T-helper 2 cell treated with Interferon-gamma antibody and Interleukin-4, amounts not matched to agents 5 μg/mL and 100 μg/mL, for 36 hours (primary cell): Measurements from ENCODE around the gene SMYD3.

Experiments used
- DNase-seq: peaks from one replicate; pipeline ENCODE4 v3.0.0; 2021; ENCODE audit warnings: low spot score
- H3K27ac Mint-ChIP-seq: one replicate; pipeline ENCODE4 v1.8.0; 2021; ENCODE audit warnings: mild to moderate bottlenecking, mixed read lengths
- H3K27me3 Mint-ChIP-seq: one replicate; pipeline ENCODE4 v1.8.0; 2021; ENCODE audit warnings: low read depth, mixed read lengths
- H3K36me3 Mint-ChIP-seq: one replicate; pipeline ENCODE4 v1.8.0; 2021; ENCODE audit warnings: low read depth, mixed read lengths
- H3K4me1 Mint-ChIP-seq: one replicate; pipeline ENCODE4 v1.8.0; 2021; ENCODE audit warnings: low read depth, mixed read lengths
- H3K4me3 Mint-ChIP-seq: one replicate; pipeline ENCODE4 v1.8.0; 2022; ENCODE audit warnings: mild to moderate bottlenecking, moderate library complexity, mixed read lengths
- H3K9me3 Mint-ChIP-seq: one replicate; pipeline ENCODE4 v1.8.0; 2021; ENCODE audit warnings: mixed read lengths

Gene SMYD3

DNA sequence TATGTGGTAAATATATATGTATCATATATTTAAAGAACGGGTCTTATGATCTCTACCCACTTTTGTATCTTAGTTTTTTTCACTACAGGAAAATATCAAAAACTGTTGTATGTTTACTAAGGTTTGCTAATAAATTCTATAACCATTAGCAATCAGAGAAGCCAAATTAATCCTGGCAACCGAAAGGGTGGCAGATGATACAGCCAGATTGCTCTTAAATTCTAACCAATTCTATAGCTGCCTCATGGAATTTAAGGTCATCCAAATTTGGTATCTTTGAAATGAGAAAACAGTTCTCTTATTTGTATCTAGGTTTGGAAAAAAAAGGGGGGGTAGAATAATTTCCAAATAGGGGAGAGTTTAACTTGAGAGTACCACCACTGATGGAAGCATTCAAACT is 591.2 kb downstream of the SMYD3 start:
- Mint-ChIP-seq H3K27ac (no peak overlapping the region), H3K4me1 (no peaks in the 10 kb centered on the region), H3K27me3 (no peaks in the 10 kb centered on the region), H3K4me3 (no peak overlapping the region), H3K36me3 (no peaks in the 10 kb centered on the region), H3K9me3 (peaks cover 5% of the 10 kb centered on the region)
- DNase-seq = no peak

GRCh38 chr1:245915406-245915805 is 591.7 kb downstream of the SMYD3 start:
- Mint-ChIP-seq H3K27me3 (no peaks in the 10 kb centered on the region), H3K27ac (no peak overlapping the region), H3K9me3 (peaks cover 5% of the 10 kb centered on the region), H3K4me3 (no peak overlapping the region), H3K4me1 (no peaks in the 10 kb centered on the region), H3K36me3 (no peaks in the 10 kb centered on the region)
- no peak for DNase-seq

DNA sequence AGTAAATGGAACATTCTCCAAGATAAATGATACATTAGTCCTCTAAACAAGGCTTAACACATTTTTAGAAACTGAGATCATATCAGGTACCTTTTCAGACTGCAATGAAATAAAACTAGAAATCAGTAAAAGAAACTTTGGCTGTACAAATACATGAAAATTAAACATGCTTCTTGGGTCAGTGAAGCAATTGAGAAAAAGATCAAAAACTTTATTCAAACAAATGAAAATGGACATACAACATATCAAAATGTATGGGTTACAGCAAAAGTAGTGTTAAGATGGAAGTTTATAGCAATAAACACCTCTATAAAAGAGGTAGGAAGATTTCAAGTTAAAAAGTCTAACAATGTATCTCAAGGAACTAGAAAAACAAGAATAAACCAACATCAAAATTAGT is 598.5 kb downstream of the SMYD3 start:
- H3K4me1 Mint-ChIP-seq = no peaks in the 10 kb centered on the region
- H3K27me3 Mint-ChIP-seq = no peaks in the 10 kb centered on the region
- no peak for DNase-seq
- H3K36me3 Mint-ChIP-seq = no peaks in the 10 kb centered on the region
- H3K27ac Mint-ChIP-seq = no peak overlapping the region
- no peak overlapping the region for H3K4me3 Mint-ChIP-seq
- no peaks in the 10 kb centered on the region for H3K9me3 Mint-ChIP-seq

GRCh38 chr1:245906207-245906606 is 600.9 kb downstream of the SMYD3 start:
- no peak for DNase-seq
- Mint-ChIP-seq H3K27me3 (no peaks in the 10 kb centered on the region), H3K4me3 (no peak overlapping the region), H3K36me3 (peaks cover 1% of the 10 kb centered on the region), H3K27ac (no peak overlapping the region), H3K9me3 (no peaks in the 10 kb centered on the region), H3K4me1 (no peaks in the 10 kb centered on the region)

GRCh38 chr1:245903851-245904250 is 603.2 kb downstream of the SMYD3 start:
- Mint-ChIP-seq H3K9me3 (no peaks in the 10 kb centered on the region), H3K4me3 (no peak overlapping the region), H3K36me3 (peaks cover 1% of the 10 kb centered on the region), H3K27ac (no peak overlapping the region), H3K27me3 (no peaks in the 10 kb centered on the region), H3K4me1 (no peaks in the 10 kb centered on the region)
- DNase-seq = no peak

GRCh38 chr1:245901565-245901964 is 605.5 kb downstream of the SMYD3 start:
- DNase-seq = no peak
- no peak overlapping the region for H3K4me3 Mint-ChIP-seq
- H3K27me3 Mint-ChIP-seq = no peaks in the 10 kb centered on the region

DNA sequence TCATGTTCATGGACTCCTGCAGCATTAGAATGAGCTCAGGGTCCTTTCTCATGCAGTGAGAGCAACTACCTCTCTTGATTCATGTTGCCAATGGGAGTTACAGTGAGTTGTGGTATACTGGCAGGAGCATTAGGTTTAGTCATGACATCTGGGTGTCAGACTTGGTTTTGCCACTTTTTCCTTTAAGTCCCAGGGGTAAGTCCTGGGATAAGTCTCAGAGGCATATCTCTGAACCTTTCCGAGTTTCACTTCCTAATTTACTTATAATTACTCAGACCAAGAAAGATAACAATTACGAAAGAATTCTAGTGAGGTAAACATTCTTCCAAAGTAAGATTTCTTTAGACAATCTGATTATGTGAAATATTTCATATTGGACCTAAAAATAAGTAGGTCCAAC is 606.0 kb downstream of the SMYD3 start:
- Mint-ChIP-seq H3K4me3 (no peak overlapping the region), H3K36me3 (peaks cover 1% of the 10 kb centered on the region), H3K27me3 (no peaks in the 10 kb centered on the region), H3K4me1 (no peaks in the 10 kb centered on the region), H3K9me3 (no peaks in the 10 kb centered on the region), H3K27ac (no peak overlapping the region)
- DNase-seq = no peak

More at GRCh38 chr1:245901565-245901964, 605.5 kb downstream of the SMYD3 start:
- no peaks in the 10 kb centered on the region for H3K4me1 Mint-ChIP-seq
- H3K36me3 Mint-ChIP-seq = peaks cover 1% of the 10 kb centered on the region
- no peak overlapping the region for H3K27ac Mint-ChIP-seq
- no peaks in the 10 kb centered on the region for H3K9me3 Mint-ChIP-seq

DNA sequence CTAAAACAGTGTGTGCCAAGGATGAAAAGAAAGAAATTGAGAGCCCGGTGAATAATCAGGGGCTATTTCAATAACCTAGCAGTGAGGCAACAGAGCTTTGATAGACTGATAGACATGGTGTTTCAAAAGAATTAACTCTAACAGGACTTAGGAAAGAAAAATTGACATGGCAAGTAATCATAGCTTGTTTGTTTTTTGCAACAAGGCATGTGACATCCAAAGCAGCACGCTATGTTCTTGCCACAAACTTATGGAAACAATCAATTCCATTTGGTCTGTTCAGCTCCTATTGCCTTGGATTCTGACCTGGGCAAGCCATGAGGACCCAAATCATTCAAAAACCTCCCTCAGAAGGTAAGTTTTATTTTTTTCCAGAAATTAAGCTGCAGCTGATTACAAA is 608.5 kb downstream of the SMYD3 start:
- Mint-ChIP-seq H3K27me3 (no peaks in the 10 kb centered on the region), H3K4me1 (no peaks in the 10 kb centered on the region), H3K27ac (no peak overlapping the region), H3K36me3 (peaks cover 1% of the 10 kb centered on the region), H3K4me3 (no peak overlapping the region), H3K9me3 (peaks cover 3% of the 10 kb centered on the region)
- no peak for DNase-seq

DNA sequence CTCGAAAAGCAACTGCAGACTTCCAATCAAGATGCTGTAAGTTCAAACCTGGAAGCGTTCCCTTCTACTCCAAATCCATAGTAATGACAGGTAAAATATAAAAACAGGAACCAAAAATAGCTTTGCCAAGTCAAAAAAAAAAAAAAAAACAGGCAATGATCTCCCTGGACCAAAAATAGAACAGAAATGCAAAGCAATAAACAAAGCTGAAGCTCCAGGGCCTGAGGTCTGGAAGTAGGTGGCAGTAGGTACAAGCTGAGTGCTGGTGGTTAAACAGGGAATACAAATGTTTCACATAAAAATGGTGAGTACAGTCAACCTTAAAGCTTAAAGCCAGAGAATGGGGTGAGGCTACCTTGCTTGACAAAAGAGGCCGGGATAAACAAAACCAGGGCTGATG is 610.8 kb downstream of the SMYD3 start:
- no peak overlapping the region for H3K4me3 Mint-ChIP-seq
- no peaks in the 10 kb centered on the region for H3K36me3 Mint-ChIP-seq
- H3K9me3 Mint-ChIP-seq = peaks cover 14% of the 10 kb centered on the region
- H3K27me3 Mint-ChIP-seq = no peaks in the 10 kb centered on the region
- H3K4me1 Mint-ChIP-seq = no peaks in the 10 kb centered on the region
- DNase-seq = no peak
- H3K27ac Mint-ChIP-seq = no peak overlapping the region

DNA sequence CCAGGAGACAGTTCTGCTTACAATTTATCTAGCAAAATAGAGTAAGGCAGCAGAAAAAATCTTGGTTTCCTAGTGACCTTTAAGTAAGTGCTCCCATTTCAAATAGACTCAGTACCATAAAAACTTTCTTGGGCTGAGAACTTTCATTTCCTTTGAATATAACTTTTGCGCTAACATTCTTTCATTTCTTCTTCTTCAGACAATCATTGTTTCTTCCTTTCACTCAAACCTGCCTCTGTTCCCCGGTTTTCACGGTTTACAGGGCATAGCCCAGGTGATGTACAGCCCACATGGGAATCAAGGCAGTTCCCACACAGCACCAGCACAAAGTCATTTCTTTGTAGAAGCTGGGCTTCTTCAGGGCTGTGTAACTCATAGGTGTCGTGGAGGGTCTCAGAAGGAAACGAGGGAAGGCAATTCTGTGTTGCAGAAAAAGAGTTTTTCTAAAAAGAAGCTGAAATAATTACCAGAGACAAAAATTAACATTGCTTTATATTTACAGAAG is 611.6 kb downstream of the SMYD3 start:
- no peaks in the 10 kb centered on the region for H3K4me1 Mint-ChIP-seq
- H3K27me3 Mint-ChIP-seq = no peaks in the 10 kb centered on the region
- H3K4me3 Mint-ChIP-seq = no peak overlapping the region
- no peaks in the 10 kb centered on the region for H3K36me3 Mint-ChIP-seq
- H3K9me3 Mint-ChIP-seq = peaks cover 14% of the 10 kb centered on the region
- DNase-seq = no peak
- H3K27ac Mint-ChIP-seq = no peak overlapping the region

- peaks cover 3% of the 10 kb centered on the region for H3K4me1 Mint-ChIP-seq
- H3K27ac Mint-ChIP-seq = no peak overlapping the region
- no peaks in the 10 kb centered on the region for H3K36me3 Mint-ChIP-seq
- H3K9me3 Mint-ChIP-seq = peaks cover 14% of the 10 kb centered on the region
- no peaks in the 10 kb centered on the region for H3K27me3 Mint-ChIP-seq
- no peak for DNase-seq
- H3K4me3 Mint-ChIP-seq = no peak overlapping the region
These were observed 612.2 kb downstream of the SMYD3 start for GRCh38 chr1:245894843-245895242.

GRCh38 chr1:245893025-245893424 is 614.1 kb downstream of the SMYD3 start:
- peaks cover 3% of the 10 kb centered on the region for H3K4me1 Mint-ChIP-seq
- peaks cover 14% of the 10 kb centered on the region for H3K9me3 Mint-ChIP-seq
- H3K4me3 Mint-ChIP-seq = no peak overlapping the region
- no peaks in the 10 kb centered on the region for H3K36me3 Mint-ChIP-seq
- H3K27me3 Mint-ChIP-seq = no peaks in the 10 kb centered on the region
- no peak overlapping the region for H3K27ac Mint-ChIP-seq
- no peak for DNase-seq

DNA sequence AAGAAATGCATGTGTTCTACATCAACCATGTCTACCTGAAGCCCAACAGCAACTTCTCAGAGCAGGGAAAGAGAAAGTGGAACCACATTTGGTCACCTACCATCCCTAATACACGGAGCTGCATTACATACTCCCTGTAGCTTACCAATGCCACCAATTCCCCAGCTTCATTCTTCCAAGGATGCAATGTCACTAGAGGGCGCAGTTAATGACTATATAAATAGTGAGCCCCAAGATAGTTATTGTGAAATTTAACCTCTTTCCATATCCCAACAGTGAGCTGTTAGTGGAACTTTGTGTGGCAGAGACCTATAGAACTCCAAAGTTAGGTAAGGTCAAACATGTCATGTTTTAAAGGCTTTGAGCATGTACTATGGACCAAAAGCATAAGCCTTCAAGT is 618.3 kb downstream of the SMYD3 start:
- H3K27ac Mint-ChIP-seq = no peak overlapping the region
- no peak overlapping the region for H3K4me3 Mint-ChIP-seq
- no peak for DNase-seq
- H3K36me3 Mint-ChIP-seq = no peaks in the 10 kb centered on the region
- H3K9me3 Mint-ChIP-seq = peaks cover 23% of the 10 kb centered on the region
- no peaks in the 10 kb centered on the region for H3K27me3 Mint-ChIP-seq
- peaks cover 3% of the 10 kb centered on the region for H3K4me1 Mint-ChIP-seq

DNA sequence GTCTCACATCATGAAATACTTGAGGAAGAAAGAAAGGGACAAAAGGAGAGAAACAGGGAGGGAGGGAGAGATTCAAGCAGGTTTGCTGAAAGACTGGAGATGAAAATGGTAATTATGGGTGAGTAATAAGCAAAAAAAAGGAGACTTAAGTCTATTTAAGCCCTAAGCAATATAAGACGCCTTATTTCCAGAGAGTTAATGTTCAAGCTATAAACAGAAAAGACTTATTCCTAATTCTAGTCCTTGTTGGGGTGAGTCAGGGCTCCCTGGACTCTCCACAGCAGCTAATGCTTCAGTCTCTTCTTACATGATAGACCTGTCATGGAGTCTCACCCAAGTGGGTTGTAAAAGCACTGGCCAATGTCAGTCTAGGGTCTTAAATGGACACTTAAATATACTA is 619.2 kb downstream of the SMYD3 start:
- no peak for DNase-seq
- Mint-ChIP-seq H3K9me3 (peaks cover 15% of the 10 kb centered on the region), H3K4me3 (no peak overlapping the region), H3K27ac (no peak overlapping the region), H3K36me3 (no peaks in the 10 kb centered on the region), H3K27me3 (no peaks in the 10 kb centered on the region), H3K4me1 (peaks cover 3% of the 10 kb centered on the region)

- Mint-ChIP-seq H3K9me3 (peaks cover 10% of the 10 kb centered on the region), H3K27me3 (no peaks in the 10 kb centered on the region), H3K27ac (no peak overlapping the region), H3K4me3 (no peak overlapping the region), H3K4me1 (no peaks in the 10 kb centered on the region), H3K36me3 (no peaks in the 10 kb centered on the region)
- no peak for DNase-seq
These were observed 625.2 kb downstream of the SMYD3 start for GRCh38 chr1:245881767-245882391.
